ENCODE results near the gene RASAL1. TPM values are rescaled to one million over a fixed set of nuclear protein-coding genes. Genes with fewer than 3 reads are reported as not detected.

The RASAL1 gene
- total RNA-seq, 1 donor from 2014 or later: not detected

GRCh38 chr12:113113397-113113796 lies 22.2 kb downstream of the RASAL1 start:
- H3K4me1 Mint-ChIP-seq (ENCODE audit: low read depth, unreplicated experiment): no peaks in the 10 kb centered on the region
- H3K27ac Mint-ChIP-seq (ENCODE audit: unreplicated experiment): no peak overlapping the region
- H3K9me3 Mint-ChIP-seq (ENCODE audit: unreplicated experiment): peaks cover 2% of the 10 kb centered on the region
- H3K36me3 Mint-ChIP-seq (ENCODE audit: unreplicated experiment): no peaks in the 10 kb centered on the region
- H3K4me3 Mint-ChIP-seq (ENCODE audit: unreplicated experiment): no peak overlapping the region
- TF ChIP-seq, protein P1, sequence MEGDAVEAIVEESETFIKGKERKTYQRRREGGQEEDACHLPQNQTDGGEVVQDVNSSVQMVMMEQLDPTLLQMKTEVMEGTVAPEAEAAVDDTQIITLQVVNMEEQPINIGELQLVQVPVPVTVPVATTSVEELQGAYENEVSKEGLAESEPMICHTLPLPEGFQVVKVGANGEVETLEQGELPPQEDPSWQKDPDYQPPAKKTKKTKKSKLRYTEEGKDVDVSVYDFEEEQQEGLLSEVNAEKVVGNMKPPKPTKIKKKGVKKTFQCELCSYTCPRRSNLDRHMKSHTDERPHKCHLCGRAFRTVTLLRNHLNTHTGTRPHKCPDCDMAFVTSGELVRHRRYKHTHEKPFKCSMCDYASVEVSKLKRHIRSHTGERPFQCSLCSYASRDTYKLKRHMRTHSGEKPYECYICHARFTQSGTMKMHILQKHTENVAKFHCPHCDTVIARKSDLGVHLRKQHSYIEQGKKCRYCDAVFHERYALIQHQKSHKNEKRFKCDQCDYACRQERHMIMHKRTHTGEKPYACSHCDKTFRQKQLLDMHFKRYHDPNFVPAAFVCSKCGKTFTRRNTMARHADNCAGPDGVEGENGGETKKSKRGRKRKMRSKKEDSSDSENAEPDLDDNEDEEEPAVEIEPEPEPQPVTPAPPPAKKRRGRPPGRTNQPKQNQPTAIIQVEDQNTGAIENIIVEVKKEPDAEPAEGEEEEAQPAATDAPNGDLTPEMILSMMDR (IDR thresholded peaks at IDR 0.05; ENCODE audit: partially characterized antibody, unreplicated experiment): no peak
- no peak for DNase-seq
- peaks cover 7% of the 10 kb centered on the region for H3K27me3 Mint-ChIP-seq (ENCODE audit: unreplicated experiment)

GRCh38 chr12:113112043-113112899 lies 23.3 kb downstream of the RASAL1 start:
- H3K4me3 Mint-ChIP-seq (ENCODE audit: unreplicated experiment): no peak overlapping the region
- no peaks in the 10 kb centered on the region for H3K36me3 Mint-ChIP-seq (ENCODE audit: unreplicated experiment)
- H3K27me3 Mint-ChIP-seq (ENCODE audit: unreplicated experiment): peaks cover 5% of the 10 kb centered on the region
- no peak overlapping the region for H3K27ac Mint-ChIP-seq (ENCODE audit: unreplicated experiment)
- TF ChIP-seq, protein P1 (IDR thresholded peaks at IDR 0.05; ENCODE audit: partially characterized antibody, unreplicated experiment): no peak
- H3K9me3 Mint-ChIP-seq (ENCODE audit: unreplicated experiment): peaks cover 2% of the 10 kb centered on the region
- no peak for DNase-seq
- H3K4me1 Mint-ChIP-seq (ENCODE audit: low read depth, unreplicated experiment): no peaks in the 10 kb centered on the region

GRCh38 chr12:113111247-113111646 lies 24.3 kb downstream of the RASAL1 start:
- H3K9me3 Mint-ChIP-seq (ENCODE audit: unreplicated experiment): peaks cover 5% of the 10 kb centered on the region
- TF ChIP-seq, protein P1 (IDR thresholded peaks at IDR 0.05; ENCODE audit: partially characterized antibody, unreplicated experiment): no peak
- H3K36me3 Mint-ChIP-seq (ENCODE audit: unreplicated experiment): no peaks in the 10 kb centered on the region
- no peak for DNase-seq
- H3K4me3 Mint-ChIP-seq (ENCODE audit: unreplicated experiment): no peak overlapping the region
- no peaks in the 10 kb centered on the region for H3K4me1 Mint-ChIP-seq (ENCODE audit: low read depth, unreplicated experiment)
- H3K27me3 Mint-ChIP-seq (ENCODE audit: unreplicated experiment): peaks cover 7% of the 10 kb centered on the region
- no peak overlapping the region for H3K27ac Mint-ChIP-seq (ENCODE audit: unreplicated experiment)

DNA sequence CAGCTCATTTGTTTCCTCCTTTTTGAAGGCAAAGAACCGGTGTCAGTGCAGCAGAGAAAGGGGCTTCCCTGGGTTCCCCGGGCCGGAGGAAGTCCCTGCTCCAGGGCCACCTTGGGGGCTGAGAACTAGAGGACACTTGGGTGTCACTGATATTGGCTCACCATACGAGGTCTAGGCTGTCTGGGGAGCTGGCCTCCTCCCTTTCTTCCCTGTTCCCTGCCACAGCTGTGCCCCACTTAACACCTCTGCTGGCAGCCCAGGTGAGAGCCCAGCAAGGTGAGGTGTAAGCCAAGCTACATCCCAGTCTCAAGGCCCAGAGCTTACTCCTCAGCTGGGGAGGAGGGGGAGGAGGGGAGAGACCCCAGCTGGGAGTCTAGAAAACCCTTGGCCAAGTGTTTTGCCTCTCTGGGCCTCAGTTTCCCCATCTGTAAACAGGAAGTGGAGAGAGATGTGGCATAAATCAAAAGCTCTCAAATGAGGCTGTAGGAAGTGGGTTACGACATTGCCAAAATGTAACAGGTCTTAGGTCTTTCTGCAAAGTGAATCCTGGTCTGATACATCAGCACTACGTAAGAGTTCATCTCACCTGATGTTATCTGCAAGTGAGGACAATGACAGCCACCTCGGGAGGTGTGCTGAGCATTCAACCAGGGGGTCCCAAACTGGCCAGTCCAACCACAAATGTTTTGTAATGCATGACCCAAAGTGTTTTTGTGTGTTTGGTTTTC lies 25.5 kb downstream of the RASAL1 start:
- no peaks in the 10 kb centered on the region for H3K4me1 Mint-ChIP-seq (ENCODE audit: low read depth, unreplicated experiment)
- no peaks in the 10 kb centered on the region for H3K36me3 Mint-ChIP-seq (ENCODE audit: unreplicated experiment)
- H3K27ac Mint-ChIP-seq (ENCODE audit: unreplicated experiment): no peak overlapping the region
- peaks cover 6% of the 10 kb centered on the region for H3K9me3 Mint-ChIP-seq (ENCODE audit: unreplicated experiment)
- H3K27me3 Mint-ChIP-seq (ENCODE audit: unreplicated experiment): peaks cover 7% of the 10 kb centered on the region
- DNase-seq: no peak
- no peak overlapping the region for H3K4me3 Mint-ChIP-seq (ENCODE audit: unreplicated experiment)
- TF ChIP-seq, protein P1 (IDR thresholded peaks at IDR 0.05; ENCODE audit: partially characterized antibody, unreplicated experiment): no peak

DNA sequence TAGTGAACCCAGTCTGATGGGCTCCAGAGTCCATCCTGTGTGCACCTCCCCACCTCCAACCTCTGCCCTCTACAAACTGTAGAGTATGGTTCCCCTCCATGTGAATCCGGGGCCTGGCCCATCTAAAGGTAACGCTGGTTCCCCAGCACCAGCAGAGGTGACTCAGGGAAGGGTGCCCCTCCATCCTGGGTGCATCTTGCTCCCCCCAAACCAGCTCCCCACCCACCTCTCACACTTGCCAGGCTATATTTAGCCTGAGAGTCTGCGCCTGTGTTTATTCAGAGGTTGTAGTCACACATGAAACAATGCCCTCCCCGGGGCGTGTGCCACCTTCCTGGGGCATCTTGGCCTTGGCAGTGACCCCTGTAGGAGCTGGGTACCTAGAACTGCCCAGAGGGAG lies 26.2 kb downstream of the RASAL1 start:
- TF ChIP-seq, protein P1 (IDR thresholded peaks at IDR 0.05; ENCODE audit: partially characterized antibody, unreplicated experiment): no peak
- Mint-ChIP-seq H3K27ac (ENCODE audit: unreplicated experiment) (no peak overlapping the region), H3K4me3 (ENCODE audit: unreplicated experiment) (no peak overlapping the region), H3K4me1 (ENCODE audit: low read depth, unreplicated experiment) (no peaks in the 10 kb centered on the region), H3K36me3 (ENCODE audit: unreplicated experiment) (no peaks in the 10 kb centered on the region), H3K27me3 (ENCODE audit: unreplicated experiment) (peaks cover 9% of the 10 kb centered on the region), H3K9me3 (ENCODE audit: unreplicated experiment) (peaks cover 6% of the 10 kb centered on the region)
- DNase-seq: no peak
